GM18909 (cell line): ENCODE results near the gene FGF19.

ENCODE experiments used
- ATAC-seq: cut with Tn5 transposase; IDR thresholded peaks from one replicate; pipeline ENCODE4 v1.9.1; 2021; ENCODE audit warnings: mild to moderate bottlenecking; ENCODE audit not compliant: unreplicated experiment, poor library complexity

The FGF19 gene

GRCh38 chr11:69718912-69719311 lies 15.1 kb upstream of the FGF19 start:
- no peak for ATAC-seq

GRCh38 chr11:69718147-69718546 lies 14.3 kb upstream of the FGF19 start:
- ATAC-seq: no peak

GRCh38 chr11:69716891-69717747 lies 13.3 kb upstream of the FGF19 start:
- no peak for ATAC-seq

GRCh38 chr11:69716099-69716498 lies 12.3 kb upstream of the FGF19 start:
- no peak for ATAC-seq

- no peak for ATAC-seq
These were observed 11.6 kb upstream of the FGF19 start for GRCh38 chr11:69715446-69715845.

GRCh38 chr11:69711822-69712801 lies 8.3 kb upstream of the FGF19 start:
- ATAC-seq: no peak

- ATAC-seq: no peak
These were observed 5.0 kb upstream of the FGF19 start for GRCh38 chr11:69708736-69709401.

- ATAC-seq: no peak
These were observed 3.4 kb upstream of the FGF19 start for GRCh38 chr11:69707176-69707575.

- ATAC-seq: no peak
These were observed 2.3 kb upstream of the FGF19 start for GRCh38 chr11:69705901-69706787.

- ATAC-seq: no peak
These were observed 1.6 kb upstream of the FGF19 start for GRCh38 chr11:69705351-69705811.

- ATAC-seq: no peak
These were observed 859 bp upstream of the FGF19 start for GRCh38 chr11:69704508-69705253.

- ATAC-seq: no peak
These were observed 412 bp downstream of the FGF19 start for GRCh38 chr11:69703453-69703767.

- ATAC-seq: no peak
These were observed 911 bp downstream of the FGF19 start for GRCh38 chr11:69702769-69703452.

GRCh38 chr11:69702239-69702691 lies 1.6 kb downstream of the FGF19 start:
- ATAC-seq: no peak

GRCh38 chr11:69700278-69701140 lies 3.3 kb downstream of the FGF19 start:
- no peak for ATAC-seq

GRCh38 chr11:69699213-69699612 lies 4.6 kb downstream of the FGF19 start:
- no peak for ATAC-seq

- ATAC-seq: no peak
These were observed 5.5 kb downstream of the FGF19 start for GRCh38 chr11:69698362-69698761.
